HG03280 (cell line): ENCODE data around the gene CDH22.

Source experiments
- ATAC-seq: cut with Tn5 transposase; IDR thresholded peaks from one replicate; pipeline ENCODE4 v1.9.1; 2021; ENCODE audit warnings: mild to moderate bottlenecking, moderate library complexity; ENCODE audit not compliant: unreplicated experiment

CDH22 gene

DNA sequence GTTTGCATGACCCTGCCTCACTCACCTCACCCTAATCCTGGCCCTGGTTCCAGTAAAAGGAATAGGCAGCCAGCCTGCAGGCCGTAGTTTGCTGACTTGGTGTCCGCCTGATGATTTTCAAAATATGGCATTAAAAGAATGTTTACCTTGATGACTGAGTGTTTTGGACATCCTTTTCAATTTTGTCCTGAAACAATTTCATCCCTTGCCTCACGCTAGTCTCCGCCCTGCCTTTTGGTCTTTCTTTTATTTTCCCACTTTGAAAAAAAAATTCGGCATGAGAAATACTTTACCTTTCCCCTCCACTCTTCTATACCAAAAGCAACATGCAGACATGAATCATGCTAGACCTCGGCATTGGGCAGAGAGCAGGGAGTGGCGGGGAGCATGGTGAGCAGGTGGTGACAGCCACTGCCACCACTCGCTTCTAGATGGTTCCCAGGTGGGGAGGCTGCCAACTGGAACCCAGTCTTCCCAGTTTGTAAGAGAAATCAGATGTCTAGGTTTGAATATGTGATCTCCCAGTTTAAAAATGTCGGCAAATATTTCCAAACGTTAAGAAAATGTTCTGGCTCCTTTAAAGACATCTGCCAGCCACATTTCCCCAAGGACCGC is 180.8 kb downstream of the CDH22 start:
- no peak for ATAC-seq

DNA sequence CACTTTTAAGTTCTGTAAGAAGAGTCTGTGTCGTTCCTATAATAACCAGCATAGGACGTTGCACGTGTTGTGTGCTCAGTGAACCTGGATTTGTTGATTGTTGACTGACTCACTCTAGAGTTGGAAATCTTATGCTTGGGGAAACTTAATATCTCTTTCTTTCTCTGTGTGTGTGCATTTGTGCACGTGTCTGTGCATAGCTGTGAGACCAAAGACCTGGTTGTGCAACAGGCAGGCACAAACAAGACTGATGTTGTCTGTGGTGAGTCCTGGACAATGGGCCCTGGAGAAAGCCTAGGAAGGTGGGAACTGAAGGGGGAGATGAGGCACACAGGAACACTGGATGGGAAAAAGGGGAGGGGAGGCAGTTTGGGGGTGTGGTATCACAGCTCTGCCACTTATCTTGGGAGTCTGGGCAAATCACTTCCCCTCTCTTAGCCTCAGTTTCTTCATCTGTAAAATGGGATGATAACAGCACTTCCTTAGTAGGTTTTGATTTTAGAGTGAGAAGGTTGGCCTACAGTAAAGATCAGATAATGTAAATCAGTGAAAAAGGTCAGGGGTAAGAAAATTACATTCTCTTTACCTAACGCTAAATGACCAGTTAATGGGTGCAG is 181.8 kb downstream of the CDH22 start:
- ATAC-seq = no peak
